Keratinocyte (primary cell): ENCODE measurements around the gene BANK1. TPM values are rescaled to one million over a fixed set of nuclear protein-coding genes. Genes with fewer than 3 reads are reported as not detected.

ENCODE experiments used
- DNase-seq: peaks from one replicate; pipeline ENCODE4 v3.0.0-alpha.2; 2011; ENCODE audit warnings: low read depth, missing footprints, low spot score
- FAIRE-seq: peaks from 2 replicates; lab custom pipeline; 2011; peaks lifted over from hg19 to GRCh38; lab: Jason Lieb, UNC
- H2AFZ ChIP-seq: 2 replicates; pipeline ENCODE4 v1.6.0; 2012; ENCODE audit warnings: low read length, control low read depth, inconsistent platforms; ENCODE audit not compliant: control insufficient read depth
- H3K27ac ChIP-seq: 2 replicates; pipeline ENCODE4 v1.5.1; 2011; ENCODE audit warnings: low read length; ENCODE audit not compliant: control insufficient read depth, insufficient read depth
- H3K27me3 ChIP-seq: 3 replicates; pipeline ENCODE4 v1.6.0; 2011; ENCODE audit warnings: low read length; ENCODE audit not compliant: control insufficient read depth, insufficient read depth; ENCODE audit errors: extremely low read depth
- H3K36me3 ChIP-seq, 2 experiments: 2 replicates in 1 of 2; 3 replicates in 1 of 2; pipeline ENCODE4 v1.5.1; 2011; ENCODE audit warnings: low read length in 2 of 2, mild to moderate bottlenecking in 1 of 2; ENCODE audit not compliant: control insufficient read depth in 2 of 2, insufficient read depth in 2 of 2; ENCODE audit errors: extremely low read depth in 1 of 2
- H3K4me1 ChIP-seq: 3 replicates; pipeline ENCODE4 v1.5.1; 2011; ENCODE audit warnings: low read length; ENCODE audit not compliant: control insufficient read depth, insufficient read depth; ENCODE audit errors: extremely low read depth
- H3K4me2 ChIP-seq: 3 replicates; pipeline ENCODE4 v1.6.0; 2011; ENCODE audit warnings: low read depth, low read length; ENCODE audit not compliant: control insufficient read depth, insufficient read depth; ENCODE audit errors: extremely low read depth
- H3K4me3 ChIP-seq, 3 experiments: fragments of 200-600 bp in 1 of 3; sonication (generic) in 1 of 3; 2 replicates in 2 of 3; 3 replicates in 1 of 3; pipeline ENCODE4 v1.5.1; 2011 to 2016; ENCODE audit warnings: low read length in 3 of 3, mild to moderate bottlenecking in 3 of 3, control low read depth in 2 of 3, inconsistent platforms in 1 of 3, low read depth in 1 of 3, mixed read lengths in 1 of 3, mixed run types in 1 of 3, moderate library complexity in 1 of 3; ENCODE audit not compliant: control insufficient read depth in 2 of 3, insufficient read depth in 2 of 3; ENCODE audit errors: extremely low read depth in 1 of 3
- H3K79me2 ChIP-seq: 2 replicates; pipeline ENCODE4 v1.6.0; 2012; ENCODE audit warnings: low read length; ENCODE audit not compliant: control insufficient read depth, insufficient read depth
- H3K9ac ChIP-seq: 3 replicates; pipeline ENCODE4 v1.6.0; 2011; ENCODE audit warnings: low read length; ENCODE audit not compliant: control insufficient read depth, insufficient read depth; ENCODE audit errors: extremely low read depth
- H3K9me1 ChIP-seq: 3 replicates; pipeline ENCODE4 v1.6.0; 2011; ENCODE audit warnings: low read length; ENCODE audit not compliant: control insufficient read depth, insufficient read depth; ENCODE audit errors: extremely low read depth
- H3K9me3 ChIP-seq: 2 replicates; pipeline ENCODE4 v1.5.1; 2012; ENCODE audit warnings: low read depth, low read length; ENCODE audit not compliant: control insufficient read depth
- H4K20me1 ChIP-seq: 3 replicates; pipeline ENCODE4 v1.6.0; 2011; ENCODE audit warnings: low read length; ENCODE audit not compliant: control insufficient read depth, insufficient read depth; ENCODE audit errors: extremely low read depth
- CTCF ChIP-seq, 3 experiments: IDR thresholded peaks in 1 of 3; conservative IDR thresholded peaks in 1 of 3; optimal IDR thresholded peaks in 1 of 3; 2 replicates in 2 of 3; 3 replicates in 1 of 3; pipeline versions ENCODE3 to v1.5.1; 2011; ENCODE audit warnings: low read length in 3 of 3, mild to moderate bottlenecking in 3 of 3, moderate library complexity in 2 of 3, control low read depth in 1 of 3, inconsistent platforms in 1 of 3; ENCODE audit not compliant: insufficient read depth in 2 of 3; ENCODE audit errors: extremely low read depth in 1 of 3
- EZH2 ChIP-seq: IDR thresholded peaks from one replicate; pipeline ENCODE4 v1.6.1; 2012; ENCODE audit warnings: inconsistent platforms, mild to moderate bottlenecking, low read length, moderate library complexity
- dilution Hi-C: fragments of 300-500 bp; cut with MboI; formaldehyde crosslinking; loops from one replicate; pipeline ENCODE4 v1.7.0; 2020; ENCODE audit warnings: low sequenced_read_pairs; ENCODE audit not compliant: extremely low pct_ligation_motif_present
- polyA plus RNA-seq, 5 experiments: library from polyadenylated mRNA; depleted of rRNA in 3 of 5; stranded (reverse) in 3 of 5; stranded (forward) in 1 of 5; unstranded in 1 of 5; fragments of >200 nt; gene quantifications; 1 replicate in 1 of 5; 2 replicates in 3 of 5; 3 replicates in 1 of 5; pipeline versions ENCODE4 v1.2.1 to v1.2.3, GENCODE V29; 2011 to 2012; ENCODE audit warnings: missing spikeins in 2 of 5, low read depth in 1 of 5, low replicate concordance in 1 of 5

The BANK1 gene
- polyA plus RNA-seq, 1 donor (not counting 4 experiments of a cell fraction or from before 2014, with no cell fraction given), result 0.25 TPM

GRCh38 chr4:101967697-101968346, 177.3 kb downstream of the BANK1 start:
- Histone ChIP-seq H2AFZ (no peak overlapping the region), H3K36me3 (no peaks in the 10 kb centered on the region), H3K9ac (no peak overlapping the region), H3K4me1 (peaks cover 5% of the 10 kb centered on the region), H4K20me1 (no peaks in the 10 kb centered on the region), H3K4me3 (no peak overlapping the region), H3K9me1 (no peaks in the 10 kb centered on the region), H3K27ac (no peak overlapping the region), H3K9me3 (no peaks in the 10 kb centered on the region), H3K27me3 (no peaks in the 10 kb centered on the region), H3K79me2 (no peaks in the 10 kb centered on the region), H3K4me2 (no peak overlapping the region)
- TF ChIP-seq CTCF (optimal IDR thresholded peaks at IDR 0.05 in 1 of 3, IDR thresholded peaks at IDR 0.05 in 1 of 3, conservative IDR thresholded peaks at IDR 0.05 in 1 of 3; ENCODE audit: extremely low read depth in 1 of 3, insufficient read depth in 2 of 3, low read length in 3 of 3) (no peak), EZH2 (no peak)
- dilution Hi-C loops, result no loop called here
- FAIRE-seq (no peak), DNase-seq (no peak)

GRCh38 chr4:101968364-101968763, 177.8 kb downstream of the BANK1 start:
- FAIRE-seq, result no peak
- Histone ChIP-seq H3K27me3 (no peaks in the 10 kb centered on the region), H3K9ac (no peak overlapping the region), H2AFZ (no peak overlapping the region), H3K4me1 (peaks cover 7% of the 10 kb centered on the region), H3K9me1 (no peaks in the 10 kb centered on the region), H3K9me3 (no peaks in the 10 kb centered on the region), H3K79me2 (no peaks in the 10 kb centered on the region), H3K27ac (no peak overlapping the region), H3K36me3 (no peaks in the 10 kb centered on the region), H3K4me2 (no peak overlapping the region), H3K4me3 (no peak overlapping the region), H4K20me1 (no peaks in the 10 kb centered on the region)
- TF ChIP-seq CTCF (optimal IDR thresholded peaks at IDR 0.05 in 1 of 3, IDR thresholded peaks at IDR 0.05 in 1 of 3, conservative IDR thresholded peaks at IDR 0.05 in 1 of 3; ENCODE audit: extremely low read depth in 1 of 3, insufficient read depth in 2 of 3, low read length in 3 of 3) (no peak), EZH2 (no peak)
- dilution Hi-C loops, result no loop called here
- DNase-seq, result no peak
